ENCODE measurements around the gene RAP1GAP2.

- no peak for TF ChIP-seq EZH2 (IDR thresholded peaks at IDR 0.05; ENCODE audit: borderline replicate concordance, low read depth, low read length, severe bottlenecking)
- TF ChIP-seq, protein P1, sequence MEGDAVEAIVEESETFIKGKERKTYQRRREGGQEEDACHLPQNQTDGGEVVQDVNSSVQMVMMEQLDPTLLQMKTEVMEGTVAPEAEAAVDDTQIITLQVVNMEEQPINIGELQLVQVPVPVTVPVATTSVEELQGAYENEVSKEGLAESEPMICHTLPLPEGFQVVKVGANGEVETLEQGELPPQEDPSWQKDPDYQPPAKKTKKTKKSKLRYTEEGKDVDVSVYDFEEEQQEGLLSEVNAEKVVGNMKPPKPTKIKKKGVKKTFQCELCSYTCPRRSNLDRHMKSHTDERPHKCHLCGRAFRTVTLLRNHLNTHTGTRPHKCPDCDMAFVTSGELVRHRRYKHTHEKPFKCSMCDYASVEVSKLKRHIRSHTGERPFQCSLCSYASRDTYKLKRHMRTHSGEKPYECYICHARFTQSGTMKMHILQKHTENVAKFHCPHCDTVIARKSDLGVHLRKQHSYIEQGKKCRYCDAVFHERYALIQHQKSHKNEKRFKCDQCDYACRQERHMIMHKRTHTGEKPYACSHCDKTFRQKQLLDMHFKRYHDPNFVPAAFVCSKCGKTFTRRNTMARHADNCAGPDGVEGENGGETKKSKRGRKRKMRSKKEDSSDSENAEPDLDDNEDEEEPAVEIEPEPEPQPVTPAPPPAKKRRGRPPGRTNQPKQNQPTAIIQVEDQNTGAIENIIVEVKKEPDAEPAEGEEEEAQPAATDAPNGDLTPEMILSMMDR (IDR thresholded peaks at IDR 0.05; ENCODE audit: borderline replicate concordance, extremely low read depth, low read length, poor library complexity, severe bottlenecking), result no peak
These were observed 137.4 kb downstream of the RAP1GAP2 start for GRCh38 chr17:2933606-2934005.

Measured in DND-41 (cell line).